K562 (cell line): ENCODE measurements around the gene DNAAF9.

Experiments
- CBFA2T2 ChIP-seq: fragments of 450-650 bp; conservative IDR thresholded peaks from 2 replicates; pipeline ENCODE4 v1.6.1; 2017; ENCODE audit warnings: mild to moderate bottlenecking
- CEBPB ChIP-seq: fragments of 450-650 bp; IDR thresholded peaks from 2 replicates; pipeline ENCODE4 v1.6.1; 2016; ENCODE audit warnings: missing genetic modification characterization, missing compliant biosample characterization
- CTCF ChIP-seq, 3 experiments: IDR thresholded peaks in 2 of 3; conservative IDR thresholded peaks in 1 of 3; 2 replicates each; pipeline ENCODE4 v1.5.1; 2011 to 2012; ENCODE audit warnings: low read length in 3 of 3, mild to moderate bottlenecking in 3 of 3, control low read depth in 2 of 3, improper control_type of control experiment in 1 of 3, inconsistent platforms in 1 of 3, low read depth in 1 of 3, mixed read lengths in 1 of 3, moderate library complexity in 1 of 3; ENCODE audit not compliant: insufficient read depth in 2 of 3
- MXI1 ChIP-seq: IDR thresholded peaks from 2 replicates; pipeline ENCODE4 v1.6.1; 2011; ENCODE audit warnings: low read depth, mild to moderate bottlenecking, improper control_type of control experiment, low read length
- RFX5 ChIP-seq: IDR thresholded peaks from 2 replicates; pipeline ENCODE4 v1.6.1; 2011; ENCODE audit warnings: low read depth, mild to moderate bottlenecking, improper control_type of control experiment, low read length
- ZBTB34 ChIP-seq: fragments of 250-450 bp; sonication (Bioruptor Pico); IDR thresholded peaks from 2 replicates; pipeline ENCODE4 v1.8.0; 2021; ENCODE audit warnings: mild to moderate bottlenecking, moderate library complexity
- TF ChIP-seq, protein P1 (sequence below): sonication (generic); formaldehyde crosslinking; IDR thresholded peaks from 2 replicates; pipeline ENCODE4 v1.9.0; 2022; ENCODE audit warnings: mild to moderate bottlenecking, missing genetic modification reagents

DNA sequence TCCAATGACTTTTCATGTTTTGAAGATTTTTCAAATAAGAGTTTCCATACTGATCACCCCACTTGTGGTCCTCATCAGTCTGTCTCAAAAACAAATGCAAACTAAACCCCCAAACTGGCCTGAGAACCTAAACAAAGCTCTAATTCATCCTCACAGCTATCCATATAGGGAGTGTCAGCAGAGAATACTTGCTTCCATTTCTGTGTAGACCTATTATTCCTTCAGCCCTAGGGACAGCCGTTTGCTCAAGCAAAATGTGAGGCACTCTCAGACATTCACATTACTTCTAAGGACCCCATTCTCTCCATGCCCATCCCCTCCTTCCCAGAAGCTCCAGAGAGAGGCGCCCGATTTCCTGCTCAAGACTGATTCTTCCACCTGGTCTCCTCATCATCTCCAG is 24.6 kb downstream of the DNAAF9 start:
- TF ChIP-seq, protein P1, sequence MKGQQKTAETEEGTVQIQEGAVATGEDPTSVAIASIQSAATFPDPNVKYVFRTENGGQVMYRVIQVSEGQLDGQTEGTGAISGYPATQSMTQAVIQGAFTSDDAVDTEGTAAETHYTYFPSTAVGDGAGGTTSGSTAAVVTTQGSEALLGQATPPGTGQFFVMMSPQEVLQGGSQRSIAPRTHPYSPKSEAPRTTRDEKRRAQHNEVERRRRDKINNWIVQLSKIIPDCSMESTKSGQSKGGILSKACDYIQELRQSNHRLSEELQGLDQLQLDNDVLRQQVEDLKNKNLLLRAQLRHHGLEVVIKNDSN (CRISPR knock-in tag) = no peak
- TF ChIP-seq CTCF (IDR thresholded peaks at IDR 0.05 in 2 of 3, conservative IDR thresholded peaks at IDR 0.05 in 1 of 3; ENCODE audit: insufficient read depth in 2 of 3, low read depth in 1 of 3, low read length in 3 of 3) (no peak), CBFA2T2 (no peak), MXI1 (no peak), CEBPB (no peak), RFX5 (no peak), ZBTB34 (no peak)
